B cell (primary cell): Measurements from ENCODE around the gene CPA2.

Experiments used
- EZH2 ChIP-seq: IDR thresholded peaks from 2 replicates; pipeline ENCODE4 v1.6.1; 2012; ENCODE audit warnings: borderline replicate concordance, low read depth, mild to moderate bottlenecking, moderate library complexity, low read length; ENCODE audit not compliant: insufficient read depth, poor library complexity, severe bottlenecking
- TF ChIP-seq, protein P1 (sequence below): fragments of 200-600 bp; IDR thresholded peaks from one replicate; pipeline ENCODE4 v1.8.0; 2022; ENCODE audit warnings: antibody characterized with exemption, mild to moderate bottlenecking

- TF ChIP-seq, protein P1, sequence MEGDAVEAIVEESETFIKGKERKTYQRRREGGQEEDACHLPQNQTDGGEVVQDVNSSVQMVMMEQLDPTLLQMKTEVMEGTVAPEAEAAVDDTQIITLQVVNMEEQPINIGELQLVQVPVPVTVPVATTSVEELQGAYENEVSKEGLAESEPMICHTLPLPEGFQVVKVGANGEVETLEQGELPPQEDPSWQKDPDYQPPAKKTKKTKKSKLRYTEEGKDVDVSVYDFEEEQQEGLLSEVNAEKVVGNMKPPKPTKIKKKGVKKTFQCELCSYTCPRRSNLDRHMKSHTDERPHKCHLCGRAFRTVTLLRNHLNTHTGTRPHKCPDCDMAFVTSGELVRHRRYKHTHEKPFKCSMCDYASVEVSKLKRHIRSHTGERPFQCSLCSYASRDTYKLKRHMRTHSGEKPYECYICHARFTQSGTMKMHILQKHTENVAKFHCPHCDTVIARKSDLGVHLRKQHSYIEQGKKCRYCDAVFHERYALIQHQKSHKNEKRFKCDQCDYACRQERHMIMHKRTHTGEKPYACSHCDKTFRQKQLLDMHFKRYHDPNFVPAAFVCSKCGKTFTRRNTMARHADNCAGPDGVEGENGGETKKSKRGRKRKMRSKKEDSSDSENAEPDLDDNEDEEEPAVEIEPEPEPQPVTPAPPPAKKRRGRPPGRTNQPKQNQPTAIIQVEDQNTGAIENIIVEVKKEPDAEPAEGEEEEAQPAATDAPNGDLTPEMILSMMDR: peak; percentile 64
- no peak for TF ChIP-seq EZH2
Measured at GRCh38 chr7:130242198-130243014, 24.3 kb upstream of the CPA2 start.
